IMR-90 (cell line): ENCODE data around the gene KCTD18. TPM values are rescaled to one million over a fixed set of nuclear protein-coding genes. Genes with fewer than 3 reads are reported as not detected.

ENCODE experiments used
- ATAC-seq: fragments of 200-7000 bp; cut with Tn5 transposase; 2 replicates; pipeline ENCODE4 v1.9.1; 2020; ENCODE audit warnings: low read depth, mild to moderate bottlenecking, moderate library complexity
- BruUV-seq: library from RNA; stranded (reverse); fragments of 400-500 nt; replicated peaks from 2 replicates; lab custom pipeline; 2021; lab: Mats Ljungman, UMichigan
- CTCF ChIA-PET: fragments of 300-600 bp; formaldehyde crosslinking; extraction: SDS; loops from one replicate; lab custom pipeline; 2021; ENCODE audit warnings: antibody characterized with exemption; lab: Yijun Ruan, JAX
- POLR2A ChIA-PET: fragments of 300-600 bp; sonication (Branson Sonifier 250); formaldehyde crosslinking; loops from one replicate; lab custom pipeline; 2022; ENCODE audit warnings: antibody characterized with exemption; ENCODE audit not compliant: unreplicated experiment; lab: Charles Lee
- DNase-seq: peaks from one replicate; pipeline ENCODE4 v3.0.0; 2013
- H2AFZ ChIP-seq: replicated peaks from 2 replicates; pipeline ENCODE3; 2013; ENCODE audit warnings: low read length, mild to moderate bottlenecking; ENCODE audit not compliant: poor library complexity
- H2AK5ac ChIP-seq: 2 replicates; pipeline ENCODE4 v1.6.1; 2013; ENCODE audit warnings: low read depth, low read length, inconsistent platforms
- H2AK9ac ChIP-seq: replicated peaks from 2 replicates; pipeline ENCODE3; 2013; ENCODE audit warnings: mild to moderate bottlenecking, low read depth, low read length, moderate library complexity; ENCODE audit not compliant: poor library complexity
- H2BK120ac ChIP-seq: 2 replicates; pipeline ENCODE4 v1.6.1; 2013; ENCODE audit warnings: low read depth, low read length, inconsistent platforms
- H2BK15ac ChIP-seq: 3 replicates; pipeline ENCODE4 v1.6.1; 2013; ENCODE audit warnings: low read depth, low read length, inconsistent platforms
- H2BK20ac ChIP-seq: 2 replicates; pipeline ENCODE4 v1.6.1; 2013; ENCODE audit warnings: low read depth, mild to moderate bottlenecking, inconsistent platforms, low read length, moderate library complexity
- H2BK5ac ChIP-seq: 2 replicates; pipeline ENCODE4 v1.6.1; 2013; ENCODE audit warnings: mild to moderate bottlenecking, low read depth, low read length, inconsistent platforms; ENCODE audit not compliant: poor library complexity, severe bottlenecking
- H3K14ac ChIP-seq: replicated peaks from 2 replicates; pipeline ENCODE4 v1.6.1; 2013; ENCODE audit warnings: low read depth, low read length, inconsistent platforms
- H3K18ac ChIP-seq: 2 replicates; pipeline ENCODE4 v1.6.1; 2013; ENCODE audit warnings: low read depth, low read length, control low read depth
- H3K23ac ChIP-seq: 2 replicates; pipeline ENCODE4 v1.6.1; 2013; ENCODE audit warnings: low read depth, low read length, inconsistent platforms
- H3K27ac ChIP-seq: 2 replicates; pipeline ENCODE4 v1.5.1; 2013; ENCODE audit warnings: mild to moderate bottlenecking, control low read depth, low read length; ENCODE audit not compliant: insufficient read depth
- H3K27me3 ChIP-seq: 2 replicates; pipeline ENCODE4 v1.6.1; 2013; ENCODE audit warnings: low read length; ENCODE audit not compliant: control insufficient read depth, insufficient read depth
- H3K36me3 ChIP-seq: 2 replicates; pipeline ENCODE4 v1.6.1; 2013; ENCODE audit warnings: low read length, mixed read lengths; ENCODE audit not compliant: control insufficient read depth, insufficient read depth
- H3K4ac ChIP-seq: 2 replicates; pipeline ENCODE4 v1.6.1; 2013; ENCODE audit warnings: low read depth, low read length, inconsistent platforms
- H3K4me1 ChIP-seq: 2 replicates; pipeline ENCODE4 v1.6.1; 2013; ENCODE audit warnings: low read length, mixed read lengths; ENCODE audit not compliant: control insufficient read depth, insufficient read depth
- H3K4me2 ChIP-seq: 2 replicates; pipeline ENCODE4 v1.6.1; 2013; ENCODE audit warnings: low read depth, mild to moderate bottlenecking, control low read depth, low read length, moderate library complexity
- H3K4me3 ChIP-seq: 2 replicates; pipeline ENCODE4 v1.5.1; 2013; ENCODE audit warnings: low read depth, mild to moderate bottlenecking, control low read depth, low read length, moderate library complexity; ENCODE audit not compliant: insufficient read depth
- H3K56ac ChIP-seq: 2 replicates; pipeline ENCODE4 v1.6.1; 2013; ENCODE audit warnings: low read length, inconsistent platforms; ENCODE audit not compliant: insufficient read depth; ENCODE audit errors: extremely low read depth
- H3K79me1 ChIP-seq, 2 experiments: 2 replicates each; pipeline ENCODE4 v1.6.1; 2013; ENCODE audit warnings: low read length in 2 of 2, inconsistent platforms in 1 of 2, low read depth in 1 of 2
- H3K9ac ChIP-seq: 2 replicates; pipeline ENCODE4 v1.6.1; 2013; ENCODE audit warnings: low read depth, low read length, control low read depth
- H3K9me1 ChIP-seq: 2 replicates; pipeline ENCODE4 v1.6.1; 2013; ENCODE audit warnings: low read length, inconsistent platforms; ENCODE audit not compliant: insufficient read depth
- H3K9me3 ChIP-seq: 2 replicates; pipeline ENCODE4 v1.6.1; 2013; ENCODE audit warnings: low read length; ENCODE audit not compliant: control insufficient read depth, insufficient read depth
- H4K20me1 ChIP-seq: 2 replicates; pipeline ENCODE4 v1.6.1; 2013; ENCODE audit warnings: low read length, inconsistent platforms; ENCODE audit not compliant: insufficient read depth
- H4K5ac ChIP-seq: 2 replicates; pipeline ENCODE4 v1.6.1; 2013; ENCODE audit warnings: mild to moderate bottlenecking, low read depth, low read length, control low read depth
- H4K8ac ChIP-seq, 2 experiments: 2 replicates each; pipeline ENCODE4 v1.6.1; 2013; ENCODE audit warnings: low read depth in 2 of 2, low read length in 2 of 2, control low read depth in 1 of 2, inconsistent platforms in 1 of 2
- H4K91ac ChIP-seq: 2 replicates; pipeline ENCODE4 v1.6.1; 2013; ENCODE audit warnings: low read depth, low read length, inconsistent platforms; ENCODE audit not compliant: insufficient read depth
- MXI1 ChIP-seq: IDR thresholded peaks from 2 replicates; pipeline ENCODE4 v1.6.1; 2012; ENCODE audit warnings: low read depth, mild to moderate bottlenecking, low read length, moderate library complexity, borderline replicate concordance
- RAD21 ChIP-seq: IDR thresholded peaks from 2 replicates; pipeline ENCODE4 v1.6.1; 2012; ENCODE audit warnings: low read length, improper control_type of control experiment
- WGBS, 2 experiments: methylation state at CpG; one replicate each; pipeline versions ENCODE4 v1.1.5 to v1.1.7; 2013; ENCODE audit warnings: missing lambda C conversion rate in 2 of 2; ENCODE audit not compliant: insufficient read length in 1 of 2; ENCODE audit errors: extremely low coverage in 2 of 2; 5-methylcytosine and 5-hydroxymethylcytosine counted together
- dilution Hi-C: fragments of 300-500 bp; cut with HindIII; formaldehyde crosslinking; loops from one replicate; pipeline ENCODE4 v1.14.3; 2018; ENCODE audit warnings: low sequenced_read_pairs; ENCODE audit not compliant: unreplicated experiment
- in situ Hi-C: fragments of 300-500 bp; cut with MboI; formaldehyde crosslinking; loops from 3 replicates; pipeline ENCODE4 v1.14.3; 2019; ENCODE audit warnings: low sequenced_read_pairs, inconsistent platforms, mixed read lengths
- intact Hi-C: fragments of 100-400 bp; cut with micrococcal nuclease; formaldehyde crosslinking; loops from 2 replicates; pipeline ENCODE4 v1.10.0; 2022
- polyA plus RNA-seq, 3 experiments: library from polyadenylated mRNA; depleted of rRNA; stranded (reverse); fragments of >200 nt; gene quantifications; 2 replicates each; pipeline ENCODE4 v1.2.3, GENCODE V29; 2012; ENCODE audit warnings: low replicate concordance in 1 of 3
- total RNA-seq: library from RNA; depleted of rRNA; stranded (reverse); fragments of >200 nt; gene quantifications from 2 replicates; pipeline ENCODE4 v1.2.3, GENCODE V29; 2012

Gene KCTD18
- total and polyA plus RNA-seq, 2 of the 4 experiments (the other 2 are of a cell fraction) = 6.7 to 10.4 TPM

DNA sequence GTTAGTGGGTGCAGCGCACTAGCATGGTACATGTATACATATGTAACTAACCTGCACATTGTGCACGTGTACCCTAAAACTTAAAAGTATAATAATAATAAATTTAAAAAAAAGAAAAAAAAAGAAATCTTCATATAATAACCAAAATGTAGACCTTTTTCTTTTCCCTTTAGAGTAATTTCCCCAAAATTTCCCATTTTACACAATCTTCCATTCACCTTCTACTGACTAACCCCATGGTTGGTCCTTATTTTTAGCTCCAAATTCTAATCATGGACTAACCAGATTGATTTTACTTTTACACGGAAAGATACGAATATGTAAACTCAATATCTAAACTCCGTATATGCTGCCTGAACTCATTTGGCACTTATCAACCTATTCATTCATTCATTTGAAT lies 7.7 kb downstream of the KCTD18 start:
- POLR2A ChIA-PET = interaction anchor here (0.6 kb wide), 1 partner anchor 520 kb away, joined by 8 read pairs; no protein-coding TSS in a partner anchor
- no peak overlapping the region for H2BK15ac ChIP-seq
- DNase-seq = no peak
- no peak overlapping the region for H2AK9ac ChIP-seq
- no peak overlapping the region for H3K4ac ChIP-seq
- no peak overlapping the region for H3K9ac ChIP-seq
- BruUV-seq = no TSS peak
- no peak overlapping the region for H4K91ac ChIP-seq
- no peak for TF ChIP-seq MXI1
- TF ChIP-seq RAD21 = no peak
- ATAC-seq = no peak
- no peak overlapping the region for H2BK20ac ChIP-seq
- no peak overlapping the region for H3K18ac ChIP-seq
- no peak overlapping the region for H3K27ac ChIP-seq
- dilution Hi-C loops = no loop called here
- no peak overlapping the region for H3K4me2 ChIP-seq
- H2BK120ac ChIP-seq = no peak overlapping the region
- H3K27me3 ChIP-seq = no peaks in the 10 kb centered on the region
- H2AFZ ChIP-seq = no peak overlapping the region
- CTCF ChIA-PET = interaction anchor here (0.7 kb wide), 1 partner anchor 189 kb away, joined by 5 read pairs; no protein-coding TSS in a partner anchor
- no peak overlapping the region for H3K14ac ChIP-seq
- H3K4me3 ChIP-seq = no peak overlapping the region
- H3K79me1 ChIP-seq = no peaks in the 10 kb centered on the region; a peak in 3 of 4 replicates
- WGBS, 2 experiments = 96% methylated on average over 3 of the region's 5 CpGs; no CpG with 5 or more reads in 1 of the 2 experiments
- intact Hi-C loops = no loop called here
- in situ Hi-C loops = no loop called here
- H4K5ac ChIP-seq = no peak overlapping the region
- no peaks in the 10 kb centered on the region for H3K9me1 ChIP-seq
- no peak overlapping the region for H2AK5ac ChIP-seq
- H3K56ac ChIP-seq = no peak overlapping the region
- H3K23ac ChIP-seq = no peak overlapping the region
- no peaks in the 10 kb centered on the region for H3K9me3 ChIP-seq
- H3K36me3 ChIP-seq = peaks cover 10% of the 10 kb centered on the region
- no peak overlapping the region for H2BK5ac ChIP-seq
- no peaks in the 10 kb centered on the region for H4K20me1 ChIP-seq
- no peaks in the 10 kb centered on the region for H3K4me1 ChIP-seq
- H4K8ac ChIP-seq = no peak overlapping the region
